CD14-positive monocyte (primary cell): ENCODE data around the gene SPNS3. TPM values are rescaled to one million over a fixed set of nuclear protein-coding genes. Genes with fewer than 3 reads are reported as not detected.
A peak's percentile ranks its signal among the peaks of the same experiment; 100 is the strongest.

ENCODE experiments used
- DNase-seq, 3 donors: peaks; one replicate each; pipeline ENCODE4 v3.0.0-alpha.2; 2011 to 2022
- H2AFZ ChIP-seq: 2 replicates; pipeline ENCODE4 v1.6.0; 2012; ENCODE audit warnings: mild to moderate bottlenecking, low read depth, low read length, inconsistent platforms; ENCODE audit not compliant: insufficient read depth, poor library complexity, severe bottlenecking
- H3K27ac ChIP-seq, 2 donors: 1 replicate in 1 of 2; 2 replicates in 1 of 2; pipeline ENCODE4 v1.5.1; 2012 to 2013; ENCODE audit warnings: low read length in 2 of 2, control low read depth in 1 of 2, inconsistent platforms in 1 of 2, low read depth in 1 of 2, mild to moderate bottlenecking in 1 of 2
- H3K27me3 ChIP-seq, 2 donors: one replicate each; pipeline versions ENCODE4 v1.6.0 to v1.6.1; 2011 to 2013; ENCODE audit warnings: low read length in 2 of 2; ENCODE audit not compliant: control insufficient read depth in 2 of 2, insufficient read depth in 2 of 2
- H3K36me3 ChIP-seq, 2 donors: replicated peaks in 1 of 2; 1 replicate in 1 of 2; 2 replicates in 1 of 2; pipeline versions ENCODE4 v1.5.1 to v1.6.1; 2012 to 2013; ENCODE audit warnings: low read length in 2 of 2, control low read depth in 1 of 2, inconsistent platforms in 1 of 2, mild to moderate bottlenecking in 1 of 2; ENCODE audit not compliant: insufficient read depth in 2 of 2, control insufficient read depth in 1 of 2
- H3K4me1 ChIP-seq, 2 donors: 1 replicate in 1 of 2; 2 replicates in 1 of 2; pipeline versions ENCODE4 v1.5.1 to v1.6.1; 2012 to 2013; ENCODE audit warnings: low read length in 2 of 2, control low read depth in 1 of 2, inconsistent platforms in 1 of 2, mild to moderate bottlenecking in 1 of 2, moderate library complexity in 1 of 2; ENCODE audit not compliant: insufficient read depth in 2 of 2, control insufficient read depth in 1 of 2
- H3K4me2 ChIP-seq: replicated peaks from 2 replicates; pipeline ENCODE3; 2012; ENCODE audit warnings: low read length, moderate library complexity, mild to moderate bottlenecking; ENCODE audit not compliant: poor library complexity, severe bottlenecking; ENCODE audit errors: extremely low read depth
- H3K4me3 ChIP-seq, 3 experiments: fragments of 200-600 bp in 1 of 3; sonication (generic) in 1 of 3; replicated peaks in 1 of 3; 1 replicate in 2 of 3; 2 replicates in 1 of 3; pipeline ENCODE4 v1.5.1; 2011 to 2013; ENCODE audit warnings: low read length in 3 of 3, mild to moderate bottlenecking in 3 of 3, control low read depth in 2 of 3, low read depth in 2 of 3, inconsistent platforms in 1 of 3, moderate library complexity in 1 of 3
- H3K79me2 ChIP-seq: 2 replicates; pipeline ENCODE4 v1.6.0; 2012; ENCODE audit warnings: mild to moderate bottlenecking, control low read depth, inconsistent platforms, low read length, moderate library complexity; ENCODE audit not compliant: insufficient read depth
- H3K9ac ChIP-seq: 2 replicates; pipeline ENCODE4 v1.6.0; 2017; ENCODE audit warnings: low read length, mild to moderate bottlenecking; ENCODE audit not compliant: insufficient read depth, poor library complexity, severe bottlenecking
- H3K9me3 ChIP-seq, 2 donors: replicated peaks in 1 of 2; 1 replicate in 1 of 2; 2 replicates in 1 of 2; pipeline versions ENCODE4 v1.5.1 to v1.6.1; 2012 to 2013; ENCODE audit warnings: low read length in 2 of 2, control low read depth in 1 of 2; ENCODE audit not compliant: control insufficient read depth in 1 of 2, insufficient read depth in 1 of 2
- H4K20me1 ChIP-seq: 2 replicates; pipeline ENCODE4 v1.6.0; 2012; ENCODE audit warnings: mild to moderate bottlenecking, low read length, control low read depth, moderate library complexity; ENCODE audit not compliant: insufficient read depth
- H3K27ac Mint-ChIP-seq, 7 donors: one replicate each; pipeline ENCODE4 v1.8.0; 2020; ENCODE audit warnings: mild to moderate bottlenecking in 7 of 7, mixed read lengths in 7 of 7, moderate library complexity in 6 of 7, inconsistent platforms in 2 of 7
- H3K27me3 Mint-ChIP-seq, 3 donors: one replicate each; pipeline ENCODE4 v1.8.0; 2021 to 2022; ENCODE audit warnings: low read depth in 3 of 3, mild to moderate bottlenecking in 3 of 3, mixed read lengths in 3 of 3, moderate library complexity in 3 of 3, inconsistent platforms in 1 of 3
- H3K36me3 Mint-ChIP-seq, 2 donors: one replicate each; pipeline ENCODE4 v1.8.0; 2020; ENCODE audit warnings: mixed read lengths in 2 of 2, inconsistent platforms in 1 of 2, mild to moderate bottlenecking in 1 of 2
- H3K4me1 Mint-ChIP-seq: one replicate; pipeline ENCODE4 v1.8.0; 2020; ENCODE audit warnings: mild to moderate bottlenecking, mixed read lengths
- H3K4me3 Mint-ChIP-seq, 2 donors: one replicate each; pipeline ENCODE4 v1.8.0; 2020; ENCODE audit warnings: mild to moderate bottlenecking in 2 of 2, mixed read lengths in 2 of 2, moderate library complexity in 1 of 2
- H3K9me3 Mint-ChIP-seq, 7 donors: one replicate each; pipeline ENCODE4 v1.8.0; 2020 to 2022; ENCODE audit warnings: mixed read lengths in 7 of 7, mild to moderate bottlenecking in 6 of 7, moderate library complexity in 6 of 7, inconsistent platforms in 2 of 7
- CTCF ChIP-seq: fragments of 200-600 bp; IDR thresholded peaks from one replicate; pipeline ENCODE4 v1.8.0; 2022; ENCODE audit warnings: antibody characterized with exemption, mild to moderate bottlenecking
- WGBS: methylation state at CpG from one replicate; pipeline ENCODE4 v1.1.5; 2013; ENCODE audit warnings: missing lambda C conversion rate; ENCODE audit not compliant: insufficient coverage; 5-methylcytosine and 5-hydroxymethylcytosine counted together
- intact Hi-C, 2 donors: fragments of 100-400 bp; cut with micrococcal nuclease; formaldehyde crosslinking; loops; one replicate each; pipeline versions ENCODE4 v1.15.0 to v1.15.1; 2023
- polyA plus RNA-seq, 3 donors: library from polyadenylated mRNA; depleted of rRNA in 1 of 3; unstranded in 2 of 3; stranded (reverse) in 1 of 3; fragments of 300-500 nt in 2 of 3; fragments of >200 nt in 1 of 3; fragmentation: Illumina TruSeq in 2 of 3; gene quantifications; 1 replicate in 2 of 3; 2 replicates in 1 of 3; pipeline ENCODE4 v1.2.3, GENCODE V29; 2012 to 2021

The SPNS3 gene
- polyA plus RNA-seq, 3 donors = 2.3 to 5.7 (median 4.5) TPM

- H3K9me3 Mint-ChIP-seq = no peaks in the 10 kb centered on the region
- Histone ChIP-seq H3K4me1 (peaks cover 20 to 22% of the 10 kb centered on the region in 2 donors), H2AFZ (no peak overlapping the region), H3K4me2 (no peak overlapping the region), H3K36me3 (no peaks in the 10 kb centered on the region), H3K9me3 (no peaks in the 10 kb centered on the region), H4K20me1 (no peaks in the 10 kb centered on the region), H3K27me3 (no peaks in the 10 kb centered on the region), H3K79me2 (no peaks in the 10 kb centered on the region), H3K27ac (no peak overlapping the region), H3K4me3 (no peak overlapping the region), H3K9ac (no peak overlapping the region)
- intact Hi-C loops = no loop called here
- H3K36me3 Mint-ChIP-seq = no peaks in the 10 kb centered on the region
- DNase-seq = no peak
- TF ChIP-seq CTCF = no peak
- 22% methylated on average over 5 of the region's 11 CpGs for WGBS
- peaks cover 9 to 21% (median 10%) of the 10 kb centered on the region in 3 donors for H3K27me3 Mint-ChIP-seq
- peak overlapping the region in 1 of 2 donors; percentile 12 for H3K4me3 Mint-ChIP-seq
- peaks cover 28% of the 10 kb centered on the region for H3K4me1 Mint-ChIP-seq
- peak overlapping the region in 1 of 7 donors; percentile 36 for H3K27ac Mint-ChIP-seq
Measured at GRCh38 chr17:4510618-4510941, 76.8 kb downstream of the SPNS3 start.

GRCh38 chr17:4511199-4511932 is 77.6 kb downstream of the SPNS3 start:
- intact Hi-C loops = no loop called here
- Histone ChIP-seq H3K27ac (no peak overlapping the region), H3K9me3 (no peaks in the 10 kb centered on the region), H3K4me1 (peaks cover 20 to 22% of the 10 kb centered on the region in 2 donors), H4K20me1 (no peaks in the 10 kb centered on the region), H3K4me2 (no peak overlapping the region), H3K9ac (no peak overlapping the region), H3K4me3 (no peak overlapping the region), H3K27me3 (no peaks in the 10 kb centered on the region), H2AFZ (no peak overlapping the region), H3K79me2 (no peaks in the 10 kb centered on the region), H3K36me3 (no peaks in the 10 kb centered on the region)
- peak in 1 of 3 donors; percentile 24 for DNase-seq
- 71% methylated on average over 10 of the region's 10 CpGs for WGBS
- TF ChIP-seq CTCF = no peak
- Mint-ChIP-seq H3K9me3 (no peaks in the 10 kb centered on the region), H3K27ac (peak overlapping the region in 1 of 7 donors; percentile 27), H3K4me3 (no peak overlapping the region), H3K27me3 (peaks cover 9 to 19% (median 10%) of the 10 kb centered on the region in 3 donors), H3K36me3 (no peaks in the 10 kb centered on the region), H3K4me1 (peaks cover 28% of the 10 kb centered on the region)
